Peyer's patch (tissue), 4 donors: ENCODE data around the gene PMS2.

Experiments
- POLR2A ChIP-seq, 2 donors: fragments of 450-650 bp; IDR thresholded peaks; one replicate each; pipeline ENCODE4 v1.5.1; 2017; ENCODE audit warnings: antibody characterized with exemption in 2 of 2, mild to moderate bottlenecking in 2 of 2, moderate library complexity in 2 of 2
- TF ChIP-seq, protein P1 (sequence below), 6 experiments: fragments of 450-650 bp in 4 of 6; fragments of 200-600 bp in 2 of 6; sonication (generic) in 1 of 6; IDR thresholded peaks; one replicate each; pipeline ENCODE4 v1.5.1; 2017 to 2019; ENCODE audit warnings: antibody characterized with exemption in 6 of 6, mild to moderate bottlenecking in 3 of 6, moderate library complexity in 1 of 6

- TF ChIP-seq, protein P1, sequence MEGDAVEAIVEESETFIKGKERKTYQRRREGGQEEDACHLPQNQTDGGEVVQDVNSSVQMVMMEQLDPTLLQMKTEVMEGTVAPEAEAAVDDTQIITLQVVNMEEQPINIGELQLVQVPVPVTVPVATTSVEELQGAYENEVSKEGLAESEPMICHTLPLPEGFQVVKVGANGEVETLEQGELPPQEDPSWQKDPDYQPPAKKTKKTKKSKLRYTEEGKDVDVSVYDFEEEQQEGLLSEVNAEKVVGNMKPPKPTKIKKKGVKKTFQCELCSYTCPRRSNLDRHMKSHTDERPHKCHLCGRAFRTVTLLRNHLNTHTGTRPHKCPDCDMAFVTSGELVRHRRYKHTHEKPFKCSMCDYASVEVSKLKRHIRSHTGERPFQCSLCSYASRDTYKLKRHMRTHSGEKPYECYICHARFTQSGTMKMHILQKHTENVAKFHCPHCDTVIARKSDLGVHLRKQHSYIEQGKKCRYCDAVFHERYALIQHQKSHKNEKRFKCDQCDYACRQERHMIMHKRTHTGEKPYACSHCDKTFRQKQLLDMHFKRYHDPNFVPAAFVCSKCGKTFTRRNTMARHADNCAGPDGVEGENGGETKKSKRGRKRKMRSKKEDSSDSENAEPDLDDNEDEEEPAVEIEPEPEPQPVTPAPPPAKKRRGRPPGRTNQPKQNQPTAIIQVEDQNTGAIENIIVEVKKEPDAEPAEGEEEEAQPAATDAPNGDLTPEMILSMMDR (IDR thresholded peaks at IDR 0.05): no peak
- TF ChIP-seq POLR2A (IDR thresholded peaks at IDR 0.05): no peak
These were observed 11.8 kb upstream of the PMS2 start for GRCh38 chr7:6020371-6021286.
